Measurements from ENCODE around the gene TGFBR3.

Gene TGFBR3

GRCh38 chr1:91797164-91797563, 88.8 kb downstream of the TGFBR3 start:
- no peak overlapping the region for H3K4me3 ChIP-seq (ENCODE audit: low read depth, low read length)
- ChIA-PET POLR2A (no interaction called here), CTCF (interaction anchor here (0.8 kb wide), 1 partner anchor 9 kb away, joined by 3 read pairs; no protein-coding TSS in a partner anchor)
- H3K36me3 ChIP-seq (ENCODE audit: control insufficient read depth in 2 of 2, insufficient read depth in 1 of 2, low read length in 2 of 2) = no peaks in the 10 kb centered on the region
- H3K27ac ChIP-seq (ENCODE audit: extremely low read depth, low read depth, low read length) = no peak overlapping the region
- TF ChIP-seq ZNF146 (tag by site-specific recombination; IDR thresholded peaks at IDR 0.05) = no peak
- no peak for TF ChIP-seq ZNF24 (tag by site-specific recombination; IDR thresholded peaks at IDR 0.05)
- TF ChIP-seq ZNF513 (tag by site-specific recombination; IDR thresholded peaks at IDR 0.05) = no peak
- no peak for TF ChIP-seq ZNF747 (tag by site-specific recombination; IDR thresholded peaks at IDR 0.05)
- H3K9me3 ChIP-seq (ENCODE audit: control insufficient read depth, insufficient read depth, low read depth, low read length) = no peaks in the 10 kb centered on the region
- H3K4me1 ChIP-seq (ENCODE audit: control insufficient read depth, insufficient read depth, low read length) = peaks cover 8% of the 10 kb centered on the region

GRCh38 chr1:91796390-91796654, 89.6 kb downstream of the TGFBR3 start:
- CTCF ChIA-PET = interaction anchor here (0.8 to 1.2 kb wide), 2 partner anchors 8 to 10 kb away, joined by 3 read pairs; no protein-coding TSS in a partner anchor
- H3K4me1 ChIP-seq (ENCODE audit: control insufficient read depth, insufficient read depth, low read length) = peaks cover 16% of the 10 kb centered on the region
- H3K36me3 ChIP-seq (ENCODE audit: control insufficient read depth in 2 of 2, insufficient read depth in 1 of 2, low read length in 2 of 2) = no peaks in the 10 kb centered on the region
- H3K27ac ChIP-seq (ENCODE audit: extremely low read depth, low read depth, low read length) = no peak overlapping the region
- H3K9me3 ChIP-seq (ENCODE audit: control insufficient read depth, insufficient read depth, low read depth, low read length) = no peaks in the 10 kb centered on the region
- no peak overlapping the region for H3K4me3 ChIP-seq (ENCODE audit: low read depth, low read length)
- POLR2A ChIA-PET = no interaction called here
- TF ChIP-seq ZSCAN18 (tag by site-specific recombination; IDR thresholded peaks at IDR 0.05) (no peak), ZNF121 (tag by site-specific recombination; IDR thresholded peaks at IDR 0.05) (no peak), SCRT1 (tag by site-specific recombination; IDR thresholded peaks at IDR 0.05; ENCODE audit: borderline replicate concordance) (no peak), ZNF311 (tag by site-specific recombination; IDR thresholded peaks at IDR 0.05; ENCODE audit: borderline replicate concordance) (no peak), ZNF274 (IDR thresholded peaks at IDR 0.05; ENCODE audit: low read length) (no peak), ZNF274 (tag by site-specific recombination; IDR thresholded peaks at IDR 0.05; ENCODE audit: borderline replicate concordance) (no peak), WT1 (tag by site-specific recombination; IDR thresholded peaks at IDR 0.05) (no peak), ZNF660 (tag by site-specific recombination; IDR thresholded peaks at IDR 0.05) (no peak), ZNF580 (tag by site-specific recombination; IDR thresholded peaks at IDR 0.05) (no peak), ZBTB10 (tag by site-specific recombination; IDR thresholded peaks at IDR 0.05) (no peak), GLI2 (tag by site-specific recombination; IDR thresholded peaks at IDR 0.05; ENCODE audit: borderline replicate concordance, low read depth) (no peak), PATZ1 (tag by site-specific recombination; IDR thresholded peaks at IDR 0.05) (no peak), ZNF571 (tag by site-specific recombination; IDR thresholded peaks at IDR 0.05) (no peak), INSM2 (tag by site-specific recombination; IDR thresholded peaks at IDR 0.05) (no peak), PRDM2 (tag by site-specific recombination; IDR thresholded peaks at IDR 0.05; ENCODE audit: borderline replicate concordance) (no peak)
